NCI-H526 treated with DMSO at 0.1 percent for 48 hours (cell line): ENCODE data around the gene BABAM2.

Source experiments
- DNase-seq: peaks from one replicate; lab custom pipeline; 2025; lab: John Stamatoyannopoulos, UW

Gene BABAM2

GRCh38 chr2:28345619-28346018 lies 455.1 kb downstream of the BABAM2 start:
- DNase-seq = no peak

GRCh38 chr2:28346587-28346986 lies 456.1 kb downstream of the BABAM2 start:
- no peak for DNase-seq

DNA sequence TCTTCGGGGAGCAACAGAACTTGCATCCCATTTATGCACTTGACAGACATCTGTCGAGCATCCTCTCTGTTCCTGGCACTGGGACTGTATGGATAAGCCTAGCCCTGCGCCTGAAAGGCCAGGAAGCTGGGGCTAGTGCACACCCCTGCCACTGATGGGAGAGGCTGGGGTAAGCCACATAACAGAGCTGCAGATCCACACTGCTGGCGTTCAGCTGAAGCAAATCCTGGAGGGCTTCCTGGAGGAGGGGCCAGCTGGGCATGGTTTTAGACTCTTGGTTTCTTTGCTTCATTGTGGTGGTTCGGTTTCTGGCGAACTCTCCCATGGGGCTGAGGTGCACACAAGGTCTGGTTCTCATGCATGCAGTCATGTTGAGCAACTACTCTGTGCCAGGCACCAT lies 456.7 kb downstream of the BABAM2 start:
- DNase-seq = no peak

DNA sequence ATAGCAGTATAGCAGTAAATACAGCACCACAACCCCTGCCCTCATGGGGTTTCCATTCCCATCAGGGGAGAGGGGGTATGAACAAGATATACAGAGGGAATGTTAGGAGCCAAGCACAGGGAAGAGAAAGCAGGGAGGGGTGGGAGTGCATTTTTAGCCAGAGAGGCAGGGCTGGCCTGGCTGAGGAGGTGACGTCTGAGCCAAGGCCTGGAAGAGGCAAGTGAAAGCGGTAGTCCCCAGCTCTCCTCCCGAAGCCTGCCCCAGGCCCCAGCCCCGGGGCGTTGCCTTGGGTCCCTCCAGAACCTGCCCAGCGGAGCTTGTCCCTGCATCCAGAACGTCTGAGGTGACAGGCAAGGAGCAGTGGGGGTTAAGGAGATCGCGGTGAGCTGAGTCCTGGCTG lies 457.1 kb downstream of the BABAM2 start:
- no peak for DNase-seq

- DNase-seq = no peak
Measured at GRCh38 chr2:28348149-28348567, 457.6 kb downstream of the BABAM2 start.

DNA sequence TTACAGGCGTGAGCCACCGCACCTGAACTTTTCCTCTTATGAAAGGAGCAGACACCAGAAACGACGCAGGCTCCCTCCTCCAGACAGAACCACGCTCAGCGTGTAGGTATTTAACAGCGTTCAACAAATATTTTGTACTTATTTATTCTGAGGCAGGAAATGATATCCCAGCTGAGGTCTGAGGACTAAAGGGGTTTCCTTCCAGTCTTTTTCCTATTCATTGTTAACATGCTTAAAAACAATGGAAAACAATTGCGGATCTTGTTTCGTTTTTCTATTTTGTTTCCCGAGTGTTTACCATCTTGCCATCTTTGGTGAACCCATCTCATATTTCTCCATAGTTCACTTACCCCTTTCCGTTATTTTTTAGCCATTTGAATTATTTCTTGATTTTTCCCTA lies 458.4 kb downstream of the BABAM2 start:
- no peak for DNase-seq

DNA sequence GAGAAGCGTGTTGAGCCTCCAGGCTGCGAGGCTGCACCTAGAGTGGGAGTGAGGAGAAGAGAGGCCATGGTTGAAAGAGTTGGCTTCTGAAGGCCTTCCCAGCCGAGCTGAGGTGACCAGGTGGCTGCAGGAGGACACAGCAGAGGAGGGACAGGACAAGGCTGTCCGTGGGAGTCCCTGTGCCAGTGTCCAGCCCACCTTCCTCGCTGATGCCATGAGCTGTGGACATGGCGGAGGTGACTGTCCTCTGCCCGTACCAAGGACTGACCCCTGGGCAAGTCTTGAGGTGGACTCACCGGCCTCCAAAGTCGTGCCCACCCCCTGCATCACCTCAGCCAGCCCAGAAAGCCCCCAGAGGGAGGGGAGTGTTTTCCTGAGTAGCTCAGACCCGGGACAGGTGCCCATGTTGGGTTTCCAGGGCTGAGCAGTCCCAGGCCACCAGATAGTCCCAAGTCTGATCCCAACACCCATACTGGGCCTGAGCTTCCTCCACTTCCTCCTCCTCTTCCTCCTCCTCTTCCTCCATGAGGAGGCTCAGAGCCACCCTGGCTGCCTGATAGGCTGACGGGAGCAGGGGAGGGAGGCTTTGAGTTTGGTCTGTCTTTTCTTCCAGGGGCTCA lies 459.1 kb downstream of the BABAM2 start:
- DNase-seq = no peak

- no peak for DNase-seq
Measured at GRCh38 chr2:28350196-28350595, 459.7 kb downstream of the BABAM2 start.

- no peak for DNase-seq
Measured at GRCh38 chr2:28350791-28351285, 460.3 kb downstream of the BABAM2 start.

GRCh38 chr2:28351621-28352020 lies 461.1 kb downstream of the BABAM2 start:
- no peak for DNase-seq

- no peak for DNase-seq
Measured at GRCh38 chr2:28352104-28352503, 461.6 kb downstream of the BABAM2 start.

- no peak for DNase-seq
Measured at GRCh38 chr2:28352610-28353195, 462.2 kb downstream of the BABAM2 start.

GRCh38 chr2:28354920-28355520 lies 464.5 kb downstream of the BABAM2 start:
- no peak for DNase-seq

- no peak for DNase-seq
Measured at GRCh38 chr2:28355521-28356094, 465.1 kb downstream of the BABAM2 start.

DNA sequence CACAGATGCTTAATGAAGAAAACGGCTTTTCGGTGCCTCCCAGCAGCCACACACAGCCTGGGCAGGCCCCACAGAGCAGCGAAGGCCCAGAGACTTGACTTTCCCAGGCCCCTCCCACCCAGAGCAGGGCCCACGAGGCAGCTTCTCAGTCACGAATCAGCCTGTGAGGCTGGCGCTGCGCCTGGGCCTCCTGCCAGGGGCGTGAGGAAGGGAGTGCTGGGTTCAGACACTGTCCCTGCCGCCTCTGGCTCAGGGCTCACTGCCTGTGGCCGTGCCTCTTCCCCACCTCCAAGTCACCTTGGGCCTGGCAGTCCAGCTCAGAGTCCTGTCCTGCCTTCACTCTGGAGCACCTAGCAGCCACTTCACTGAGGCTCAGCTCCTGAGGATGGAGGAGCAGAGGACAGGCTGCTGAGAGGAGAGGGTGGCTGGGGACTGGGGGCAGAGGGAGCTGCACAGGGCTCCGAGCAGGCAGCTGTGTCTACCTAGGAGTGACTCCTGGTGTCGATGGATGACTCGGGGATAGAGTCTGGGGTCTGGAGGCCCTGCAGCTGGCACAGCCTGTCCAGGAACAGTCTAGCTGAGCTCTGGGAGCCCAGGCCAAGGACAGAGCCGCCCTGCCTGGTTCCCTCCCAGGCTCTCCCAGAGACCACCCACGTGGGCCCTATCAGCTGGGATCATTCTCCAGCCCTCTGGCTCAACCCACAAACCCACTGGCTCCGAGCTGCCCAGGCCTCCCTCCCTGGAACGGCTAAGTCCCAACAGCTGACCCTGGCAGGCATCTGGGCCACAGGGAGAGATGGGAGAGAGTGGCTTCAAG lies 465.8 kb downstream of the BABAM2 start:
- no peak for DNase-seq

GRCh38 chr2:28357055-28357454 lies 466.5 kb downstream of the BABAM2 start:
- no peak for DNase-seq

GRCh38 chr2:28357948-28358667 lies 467.6 kb downstream of the BABAM2 start:
- DNase-seq = no peak

- DNase-seq = no peak
Measured at GRCh38 chr2:28358668-28359201, 468.2 kb downstream of the BABAM2 start.

- no peak for DNase-seq
Measured at GRCh38 chr2:28359222-28360057, 468.9 kb downstream of the BABAM2 start.

GRCh38 chr2:28360058-28360717 lies 469.7 kb downstream of the BABAM2 start:
- DNase-seq = no peak
